CD4-positive, alpha-beta T cell treated with Interleukin-17A for 1 hour (primary cell): ENCODE measurements around the gene DPEP3.
"Not testable (repeated sequence)": the region's sequence is repeated elsewhere in the genome, so short reads cannot be mapped to it uniquely, and the experiment has no call there.

Experiments used
- DNase-seq: peaks from one replicate; pipeline ENCODE4 v3.0.0-alpha.2; 2020

The DPEP3 gene

DNA sequence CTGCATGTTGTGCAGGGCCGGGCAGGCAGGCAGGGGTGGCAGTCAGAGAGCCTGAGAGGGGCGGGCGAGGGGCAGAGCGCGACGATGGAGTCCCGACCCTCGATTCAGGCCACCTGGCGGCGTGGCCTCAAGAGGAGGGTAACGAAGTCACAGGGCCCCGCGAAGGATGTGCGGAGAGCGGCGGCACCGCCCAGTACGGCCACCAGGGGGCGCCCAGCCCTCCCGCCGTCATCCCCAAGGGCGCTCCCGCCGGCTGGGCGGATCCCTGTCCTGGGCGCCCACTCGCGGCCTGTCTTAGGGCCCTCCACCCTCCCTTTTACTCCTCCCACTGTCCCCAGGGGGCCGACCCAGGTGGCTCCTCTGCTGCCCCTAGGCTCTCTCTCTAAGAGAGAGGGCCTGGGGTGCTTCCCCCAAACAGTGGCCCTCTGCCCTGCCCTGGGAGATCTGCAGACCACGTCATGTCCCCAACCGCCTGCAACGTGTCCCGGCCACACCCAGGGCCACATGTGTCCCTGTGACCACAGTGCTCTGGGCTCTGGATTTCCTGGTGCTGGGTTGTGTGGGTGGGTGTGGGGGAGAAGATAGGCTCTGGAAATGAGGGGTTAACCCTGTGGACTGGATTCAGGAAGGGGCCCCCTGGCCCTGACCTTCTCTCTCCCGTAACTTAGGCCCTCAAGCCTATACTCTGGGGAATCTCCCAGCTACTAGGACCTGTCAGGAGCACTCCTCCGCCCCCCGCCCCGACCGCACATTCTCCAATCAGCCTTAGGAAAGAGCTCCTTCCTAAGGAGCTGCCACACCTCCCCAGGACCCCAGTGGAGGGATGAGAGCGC is 13.1 kb upstream of the DPEP3 start:
- DNase-seq: peak; percentile 86

DNA sequence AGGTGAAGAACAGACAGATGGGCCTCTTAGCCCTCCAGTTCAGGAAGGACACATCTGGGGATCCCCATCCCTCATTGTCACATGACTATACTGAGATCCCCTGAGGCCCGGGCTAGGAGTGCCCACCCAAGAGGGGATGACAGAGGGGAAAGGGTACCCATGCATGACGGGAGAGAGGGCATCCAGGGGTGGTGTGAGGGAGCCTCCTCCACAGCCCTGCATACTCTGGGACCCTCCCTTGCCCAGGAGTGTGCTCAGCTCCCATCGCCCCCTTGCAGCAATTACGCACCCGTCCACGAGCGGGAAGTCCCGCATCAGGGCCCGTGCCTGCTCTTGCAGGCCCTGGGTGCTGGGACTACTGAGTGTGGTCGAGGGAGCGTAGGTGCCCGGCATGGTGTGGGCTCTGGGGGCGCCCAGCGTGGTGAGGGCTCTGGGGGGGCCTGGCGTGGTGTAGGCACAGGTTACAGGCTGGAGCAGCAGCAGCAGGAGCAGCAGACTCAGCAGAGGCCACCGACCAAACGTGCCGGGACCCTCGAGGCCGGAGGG is 12.4 kb upstream of the DPEP3 start:
- DNase-seq: no peak

DNA sequence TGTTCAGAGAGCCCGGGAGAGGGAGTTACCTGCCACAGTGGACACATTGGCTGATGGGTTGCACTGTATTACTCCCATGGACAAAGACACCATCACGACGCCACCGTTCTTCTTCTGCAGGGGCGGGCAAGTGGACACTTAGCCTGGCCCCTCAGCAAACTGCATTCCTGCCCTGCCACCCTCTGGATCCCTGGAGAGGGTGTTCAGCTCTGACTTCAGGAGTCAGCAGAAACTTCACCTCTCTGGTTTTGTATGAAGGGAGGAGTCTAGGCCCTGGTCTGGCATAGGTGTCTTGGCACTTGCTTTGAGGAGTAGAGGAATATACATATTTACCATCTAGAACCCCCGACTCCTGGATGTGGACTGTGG is 9.7 kb upstream of the DPEP3 start:
- no peak for DNase-seq

DNA sequence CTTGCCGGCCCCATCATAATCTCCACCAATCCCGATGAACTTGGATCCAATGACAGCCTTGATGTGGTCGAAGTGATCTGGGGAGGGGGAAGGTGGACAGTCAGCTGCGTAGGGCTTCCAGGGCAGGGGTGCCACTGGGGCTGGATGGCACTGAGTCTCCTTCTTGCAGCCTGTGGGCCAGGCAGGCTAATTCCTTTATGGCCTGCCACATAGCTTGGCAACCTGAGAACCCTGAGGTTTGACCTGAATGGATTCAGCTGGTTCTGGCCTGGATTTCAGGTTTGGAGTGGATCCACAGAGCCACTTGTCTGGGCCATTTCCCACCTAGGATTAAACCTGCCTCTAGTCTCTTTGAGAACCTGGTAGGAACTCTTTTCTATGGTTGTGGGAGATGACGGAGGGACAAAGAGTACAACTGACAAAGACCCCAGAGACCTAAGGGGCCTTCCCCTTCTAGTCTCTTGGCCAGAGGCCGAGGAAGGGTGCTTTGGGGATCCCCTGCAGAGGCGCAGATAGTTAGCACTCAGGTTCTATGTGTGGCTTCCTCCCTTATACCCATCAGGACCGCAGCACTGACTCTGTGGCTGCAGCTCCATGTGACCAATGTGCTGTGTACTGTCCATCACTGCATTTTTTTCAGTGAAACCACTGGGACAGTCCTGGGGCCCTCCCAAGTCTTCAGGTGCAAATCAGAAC is 9.2 kb upstream of the DPEP3 start:
- DNase-seq: no peak

DNA sequence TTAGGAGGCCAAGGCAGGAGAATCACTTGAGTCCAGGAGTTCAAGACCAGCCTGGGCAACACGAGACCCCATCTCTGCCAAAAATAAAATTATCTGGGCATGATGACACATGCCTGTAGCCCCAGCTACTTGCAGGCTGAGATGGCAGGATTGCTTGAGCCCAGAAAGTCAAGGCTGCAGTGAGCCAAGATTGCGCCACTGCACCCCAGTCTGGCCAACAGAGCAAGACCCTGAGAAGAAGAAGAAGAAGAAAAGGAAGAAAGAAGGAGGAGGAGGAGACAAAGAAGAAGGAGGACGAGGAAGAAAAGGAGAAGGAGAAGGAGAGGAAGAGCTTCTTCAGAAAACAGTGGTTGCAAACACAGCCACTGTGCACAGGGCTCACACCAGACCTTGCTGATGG is 8.4 kb upstream of the DPEP3 start:
- DNase-seq: no peak

DNA sequence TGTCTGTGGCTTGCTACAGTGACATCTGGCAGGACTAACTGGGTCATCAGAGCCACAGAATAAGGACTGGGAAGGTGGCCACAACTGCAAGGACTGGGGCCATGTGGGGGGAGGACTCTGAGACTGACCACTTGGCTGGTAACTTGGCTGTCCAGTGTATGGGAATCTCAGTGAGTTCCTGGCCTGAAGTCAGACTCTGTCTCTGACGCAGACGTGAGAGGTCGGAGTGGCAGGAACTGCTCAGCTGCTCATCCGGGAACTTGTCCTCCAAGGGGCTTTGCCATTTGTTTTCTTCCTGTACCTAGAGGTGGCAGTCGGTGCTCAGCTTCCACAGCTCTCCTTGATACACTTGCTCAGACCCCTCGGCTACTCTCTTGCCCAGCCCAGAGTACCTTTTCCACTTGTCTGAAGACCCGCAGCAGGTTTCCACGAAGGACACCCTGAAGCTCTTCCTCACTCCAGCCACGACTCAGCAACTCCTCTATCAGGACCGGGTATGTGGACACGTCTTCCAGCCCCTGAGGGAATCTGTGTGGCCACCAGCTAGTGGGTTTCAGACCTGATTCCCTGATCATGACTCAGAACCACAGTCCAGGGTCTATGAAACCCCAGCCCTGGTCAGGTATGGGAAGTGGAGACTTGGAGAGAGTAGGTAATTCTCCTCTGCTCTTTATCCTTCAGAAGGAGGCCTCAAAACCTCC is 7.3 kb upstream of the DPEP3 start:
- DNase-seq: no peak

DNA sequence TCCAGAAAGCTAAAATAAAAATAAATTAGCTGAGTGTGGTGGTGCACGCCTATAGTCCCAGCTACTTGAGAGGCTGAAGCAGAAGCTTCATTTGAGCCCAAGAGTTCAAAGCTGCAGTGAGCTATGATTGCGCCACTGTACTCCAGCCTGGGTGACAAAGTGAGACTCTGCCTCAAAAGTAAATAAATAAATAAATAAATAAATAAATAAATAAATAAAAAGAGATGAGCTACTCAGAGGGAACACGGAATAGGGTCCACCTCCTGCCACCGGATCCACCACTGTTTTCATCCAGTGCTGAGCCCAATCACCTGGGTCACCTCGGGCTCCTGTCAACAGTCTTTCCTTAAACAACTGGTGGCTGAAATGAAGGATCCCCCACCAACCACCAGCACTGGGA is 6.7 kb upstream of the DPEP3 start:
- no peak for DNase-seq

DNA sequence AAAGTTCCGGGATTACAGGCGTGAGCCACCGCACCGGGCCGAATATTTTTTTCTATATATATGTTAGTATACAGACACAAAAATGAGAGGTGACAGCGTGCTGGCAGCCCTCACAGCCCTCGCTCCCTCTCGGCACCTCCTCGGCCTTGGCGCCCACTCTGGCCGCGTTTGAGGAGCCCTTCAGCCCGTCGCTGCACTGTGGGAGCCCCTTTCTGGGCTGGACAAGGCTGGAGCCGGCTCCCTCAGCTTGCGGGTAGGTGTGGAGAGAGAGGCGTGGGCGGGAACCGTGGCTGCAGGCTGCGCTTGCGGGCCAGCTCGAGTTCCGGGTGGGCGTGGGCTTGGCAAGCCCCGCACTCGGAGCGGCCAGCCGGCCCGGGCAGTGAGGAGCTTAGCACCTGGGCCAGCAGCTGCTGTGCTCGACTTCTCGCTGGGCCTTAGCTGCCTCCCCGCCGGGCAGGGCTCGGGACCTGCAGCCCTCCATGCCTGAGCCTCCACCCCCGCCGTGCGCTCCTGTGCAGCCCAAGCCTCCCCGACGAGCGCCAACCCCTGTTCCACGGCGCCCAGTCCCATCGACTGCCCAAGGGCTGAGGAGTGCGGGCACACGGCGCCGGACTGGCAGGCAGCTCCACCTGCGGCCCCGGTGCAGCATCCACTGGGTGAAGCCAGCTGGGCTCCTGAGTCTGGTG is 1.9 kb upstream of the DPEP3 start:
- DNase-seq: no peak

DNA sequence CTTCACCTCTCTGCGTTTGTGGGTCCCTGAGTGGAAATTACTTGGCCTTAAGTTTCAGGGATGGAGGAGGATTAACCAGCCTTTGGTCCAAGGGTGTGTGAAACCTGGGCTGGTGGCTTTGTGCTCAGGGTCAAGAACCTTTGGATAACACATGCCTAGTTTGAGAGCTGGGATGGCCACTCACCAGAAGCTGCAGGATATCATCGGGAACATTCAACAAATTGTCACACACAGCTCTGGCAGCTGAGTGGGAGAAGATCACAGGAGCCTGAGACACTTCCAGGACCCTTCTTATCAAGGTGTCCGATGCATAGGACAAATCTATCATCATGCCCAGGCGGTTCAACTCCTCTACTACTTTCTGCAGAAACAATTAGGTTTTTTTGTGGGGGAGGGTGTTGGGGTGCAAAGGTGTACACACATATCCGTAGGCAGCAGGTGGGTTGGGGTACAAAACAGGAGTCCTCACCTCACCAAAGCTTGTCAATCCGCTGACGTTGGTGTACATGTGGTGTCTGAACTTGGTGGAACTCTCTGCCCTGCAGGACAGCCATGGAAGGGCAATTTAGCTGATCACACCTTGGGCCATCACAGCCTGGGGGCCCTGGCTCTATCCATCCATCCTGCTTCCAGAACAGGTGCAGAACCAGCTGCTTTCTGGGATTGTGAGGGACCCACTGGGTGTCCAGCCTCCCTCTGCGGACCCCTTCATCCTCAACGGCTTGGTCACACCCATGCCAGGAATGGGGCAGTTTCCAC is 2.7 kb downstream of the DPEP3 start:
- DNase-seq: no peak

DNA sequence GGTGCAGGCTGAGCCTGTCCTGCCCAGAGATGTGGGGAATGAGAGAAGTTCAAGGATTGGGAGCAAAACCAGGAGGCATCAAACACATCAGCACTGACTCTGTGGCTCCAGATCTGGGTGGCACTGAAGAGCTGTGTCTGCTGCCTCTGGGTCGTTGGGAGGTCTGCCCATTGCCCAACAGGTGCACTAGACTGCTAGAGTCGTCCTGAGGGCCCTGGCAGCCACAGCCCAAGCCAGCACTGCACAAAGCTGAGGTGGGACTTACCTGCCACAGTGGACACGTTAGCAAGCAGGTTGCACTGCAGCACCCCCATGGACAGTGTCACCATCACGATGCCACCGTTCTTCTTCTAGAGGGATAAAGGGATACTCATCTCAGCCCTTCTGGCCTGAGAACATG is 3.3 kb downstream of the DPEP3 start:
- DNase-seq: no peak

DNA sequence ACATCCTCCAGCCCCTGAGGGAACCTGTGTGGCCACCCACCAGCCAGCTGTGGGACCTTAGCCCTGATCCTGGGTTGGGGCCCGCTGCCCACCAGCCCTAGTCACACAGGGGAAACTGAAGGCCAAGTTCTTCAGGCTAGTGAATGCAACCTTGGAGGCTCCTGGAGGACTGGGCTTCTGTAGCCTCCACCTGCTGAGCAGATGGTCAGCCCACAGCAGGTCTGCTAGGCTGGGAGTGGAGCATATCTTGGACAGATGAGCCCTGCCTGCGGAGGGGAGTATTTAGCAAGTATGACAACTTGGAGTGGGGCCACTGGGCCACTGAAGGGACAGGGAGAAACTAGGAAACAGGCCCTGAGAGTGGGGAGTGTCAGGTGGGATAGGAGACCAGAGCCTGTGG is 4.1 kb downstream of the DPEP3 start:
- DNase-seq: no peak

DNA sequence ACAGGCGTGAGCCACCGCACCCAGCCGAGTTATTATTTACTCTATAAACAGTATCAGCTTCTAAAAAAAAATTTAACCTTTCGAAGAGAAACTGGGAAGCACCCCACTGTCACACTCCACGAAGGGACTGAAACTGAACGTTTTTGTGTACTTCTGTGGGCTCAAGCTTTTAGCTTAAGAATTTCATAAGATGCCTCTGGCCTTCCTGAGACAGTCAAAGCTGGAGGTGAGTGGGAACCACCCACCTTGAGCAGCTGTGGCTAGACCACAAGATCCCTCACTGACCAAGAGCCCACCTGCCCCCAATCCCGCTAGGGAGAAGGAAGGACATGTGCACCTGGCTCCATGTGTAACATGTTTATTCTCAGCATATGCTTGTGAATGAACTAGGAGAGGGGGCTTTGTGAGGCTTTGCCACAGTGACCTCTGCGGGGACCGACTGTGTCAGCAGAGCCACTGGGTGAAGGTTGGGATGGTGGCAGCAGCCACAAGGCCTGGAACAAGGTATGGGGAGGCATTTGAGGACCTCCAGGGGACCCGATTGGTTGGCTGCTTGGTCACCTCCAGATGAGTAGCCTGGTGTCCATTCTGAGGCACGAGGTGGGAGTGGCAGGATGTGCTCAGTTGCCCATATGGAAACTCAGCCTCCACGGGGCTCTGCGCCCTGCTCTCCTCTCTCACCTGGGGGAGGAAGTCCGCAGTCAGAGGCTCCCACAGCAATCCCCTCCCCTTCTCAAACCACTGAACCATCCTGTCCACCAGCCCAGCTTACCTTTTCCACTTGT is 4.8 kb downstream of the DPEP3 start:
- no peak for DNase-seq

DNA sequence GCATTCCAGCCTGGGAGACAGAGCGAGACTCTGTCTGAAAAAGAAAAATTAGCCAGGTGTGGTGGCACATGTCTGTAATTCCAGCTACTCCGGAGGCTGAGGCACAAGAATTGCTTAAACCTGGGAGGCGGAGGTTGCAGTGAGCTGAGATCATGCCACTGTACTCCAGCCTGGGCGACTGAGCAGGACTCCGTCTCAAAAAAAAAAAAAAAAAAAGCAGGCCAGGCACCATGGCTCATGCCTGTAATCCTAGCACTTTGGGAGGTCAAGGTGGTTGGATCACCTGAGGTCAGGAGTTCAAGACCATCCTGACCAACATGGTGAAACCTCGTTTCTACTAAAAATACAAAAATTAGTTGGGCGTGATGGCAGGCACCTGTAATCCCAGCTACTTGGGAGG is 8.0 kb downstream of the DPEP3 start:
- DNase-seq: not testable (repeated sequence)

DNA sequence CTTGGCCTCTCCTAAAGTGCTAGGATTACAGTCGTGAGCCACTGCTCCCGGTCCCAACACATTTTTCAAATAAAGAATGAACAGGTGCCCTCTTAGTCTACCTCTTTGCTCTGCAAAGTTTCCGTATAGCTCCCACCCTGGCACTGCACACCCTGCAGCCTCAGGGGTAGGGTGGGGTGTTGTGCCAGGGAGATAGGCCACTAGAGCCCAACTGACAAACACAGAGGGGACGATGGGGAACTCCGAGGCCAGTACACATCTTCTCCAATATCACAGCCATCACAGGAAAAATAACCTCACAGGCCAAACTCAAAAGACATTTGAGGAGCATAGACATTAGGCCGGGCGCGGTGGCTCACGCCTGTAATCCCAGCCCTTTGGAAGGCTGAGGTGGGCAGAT is 9.2 kb downstream of the DPEP3 start:
- no peak for DNase-seq

DNA sequence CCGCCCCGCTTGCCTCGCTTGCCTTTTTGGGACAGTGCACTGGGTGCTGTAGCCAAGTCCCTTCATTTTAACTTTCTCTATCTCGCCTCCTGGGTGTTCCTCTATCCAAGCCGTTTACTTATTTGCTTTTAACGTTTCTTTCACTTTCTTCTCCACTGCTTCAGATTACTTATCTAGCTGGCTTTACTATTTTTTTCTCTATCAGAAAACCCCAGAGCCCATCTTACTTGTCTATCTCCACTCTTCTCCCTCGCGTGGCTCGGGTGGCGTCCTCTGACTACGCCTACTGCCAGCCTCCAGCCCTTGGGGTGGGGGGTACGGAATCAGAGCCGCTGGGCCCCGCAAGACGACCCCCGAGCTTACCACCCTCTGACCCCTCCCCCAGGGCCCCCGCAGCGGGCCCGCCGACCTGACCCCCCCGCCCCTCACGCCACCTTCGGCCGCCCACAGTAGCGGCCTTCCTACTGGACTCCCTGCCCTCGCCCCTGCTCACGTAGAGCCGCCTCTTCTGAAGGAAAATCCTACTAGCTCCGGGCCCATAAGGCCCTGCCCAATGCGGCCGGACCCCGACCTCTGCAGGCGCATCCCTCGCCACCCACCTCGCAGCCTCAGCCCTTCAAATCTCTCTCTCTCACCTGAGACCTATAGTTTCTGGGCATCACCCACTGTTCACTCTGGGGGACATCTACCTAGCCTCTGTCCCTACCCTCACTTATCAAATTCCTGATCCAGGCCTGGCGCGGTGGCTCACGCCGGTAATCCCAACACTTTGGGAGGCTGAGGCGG is 10.9 kb downstream of the DPEP3 start:
- DNase-seq: peak; percentile 37

DNA sequence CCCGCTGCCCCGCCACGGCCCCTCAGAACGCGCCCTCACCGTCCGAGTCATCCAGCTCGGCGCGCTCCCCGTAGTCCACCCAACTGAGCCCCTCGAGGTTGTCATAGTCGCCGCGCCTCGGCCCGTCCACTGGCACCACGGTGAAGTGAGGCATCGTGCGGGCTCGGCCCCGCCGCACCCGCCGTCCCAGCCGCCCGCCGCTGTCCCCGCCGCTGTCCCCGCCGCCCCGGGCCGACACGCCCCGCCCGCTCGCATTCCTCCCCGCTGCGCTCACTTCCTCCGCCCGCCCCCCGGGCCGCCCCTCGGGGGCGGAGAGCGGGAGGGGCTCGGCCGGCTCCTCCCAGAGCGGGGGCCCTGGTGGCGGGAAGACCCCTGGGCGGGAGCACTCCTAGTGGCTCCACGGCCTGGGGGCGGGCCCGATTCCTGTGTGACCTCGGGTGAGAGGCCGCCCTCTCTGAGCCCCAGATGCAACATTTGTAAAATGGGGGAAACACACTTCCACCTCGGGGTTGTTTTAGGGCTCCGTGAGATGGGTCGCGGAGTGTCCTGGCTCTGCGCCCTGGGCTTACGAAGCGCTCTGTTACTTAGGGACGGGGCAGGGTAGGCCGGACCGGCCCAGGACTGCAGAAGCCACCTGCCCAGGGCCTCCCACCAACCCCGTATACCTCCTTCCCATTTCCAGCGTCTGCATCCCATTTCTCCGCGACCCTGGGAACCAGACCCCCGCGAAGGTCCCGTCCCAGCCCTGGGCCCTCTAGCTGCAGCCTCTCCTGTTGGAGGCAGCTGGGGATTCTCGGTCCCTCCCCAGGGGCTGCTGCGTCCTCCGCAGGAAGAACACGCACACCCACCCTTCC is 11.7 kb downstream of the DPEP3 start, which contains the start of gene SLC12A4:
Gene SLC12A4, minus strand, starts transcription at position 238 of the 854 bp plus-strand sequence. Its CDS starts 84 bp downstream, at position 154.
- DNase-seq: peak; percentile 91

DNA sequence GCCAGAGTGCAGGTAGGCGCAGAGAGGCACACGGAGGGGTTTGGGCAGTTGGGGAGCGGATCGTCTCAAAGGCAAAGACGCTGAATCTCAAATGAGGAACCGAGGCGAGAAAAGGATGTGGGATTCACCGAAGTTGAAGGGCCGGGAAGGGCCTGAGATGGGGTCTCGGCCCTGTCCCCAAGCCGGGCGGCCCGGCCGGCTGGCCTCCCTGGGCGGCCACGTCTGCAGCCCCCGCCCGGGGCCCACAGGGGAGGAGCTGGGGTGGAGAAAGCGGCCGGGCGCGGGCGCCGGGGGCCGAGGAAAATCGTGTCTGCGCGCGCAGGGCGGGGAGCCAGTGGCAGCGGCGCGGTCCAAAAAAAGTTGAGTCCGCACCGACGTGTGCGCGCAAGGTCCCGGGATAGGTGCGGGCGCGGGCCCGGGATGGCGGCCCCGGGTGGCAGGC is 12.3 kb downstream of the DPEP3 start:
- DNase-seq: peak; percentile 31

DNA sequence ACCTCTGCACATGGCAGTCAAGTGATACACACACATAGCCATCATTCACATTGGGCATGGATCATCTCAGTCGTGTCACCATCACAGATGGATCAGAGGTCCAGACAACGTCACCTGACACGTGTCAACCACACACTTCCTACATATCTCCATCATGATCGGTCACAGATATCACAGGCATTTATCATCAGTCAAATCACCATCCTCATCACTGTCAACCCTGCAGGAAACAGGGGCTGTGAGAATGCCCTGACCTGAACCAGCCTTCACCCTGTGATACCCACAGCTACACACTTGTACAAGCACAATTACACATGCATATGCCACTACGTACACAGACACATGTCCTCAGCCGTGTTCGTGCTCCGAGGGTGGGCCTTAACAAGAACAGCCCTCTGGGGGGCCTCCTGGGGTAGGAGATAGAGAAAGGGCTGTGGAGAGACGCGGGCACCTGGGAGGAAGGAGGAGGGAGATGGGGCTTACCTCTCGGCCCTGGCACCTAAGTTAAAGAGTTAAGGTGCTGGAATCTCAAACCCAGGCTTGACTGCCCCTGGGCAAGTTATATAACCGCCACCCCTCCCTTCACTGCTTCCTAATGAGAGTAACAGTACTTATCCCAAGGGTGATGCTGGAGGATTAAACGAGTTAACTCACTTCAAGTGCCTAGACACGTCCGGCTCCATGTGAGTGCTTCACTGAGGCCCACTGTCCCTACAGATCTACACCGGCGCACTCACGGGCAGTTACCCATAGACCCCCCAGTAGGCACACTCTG is 12.9 kb downstream of the DPEP3 start:
- peak; percentile 40 for DNase-seq
